Smooth muscle cell (in vitro differentiated cells): Measurements from ENCODE around the gene OR10A2. TPM values are rescaled to one million over a fixed set of nuclear protein-coding genes. Genes with fewer than 3 reads are reported as not detected.
"Not testable (repeated sequence)": the region's sequence is repeated elsewhere in the genome, so short reads cannot be mapped to it uniquely, and the experiment has no call there.

Experiments used
- DNase-seq: peaks from one replicate; lab custom pipeline; 2025; ENCODE audit not compliant: unreplicated experiment; lab: John Stamatoyannopoulos, UW
- H2AFZ ChIP-seq: fragments of 200-600 bp; sonication (generic); 2 replicates; pipeline ENCODE4 v1.6.0; 2016; ENCODE audit warnings: antibody characterized with exemption, low read depth, mild to moderate bottlenecking
- H3F3A ChIP-seq: fragments of 200-600 bp; sonication (generic); 2 replicates; pipeline ENCODE4 v1.6.0; 2017; ENCODE audit warnings: antibody characterized with exemption, low read depth
- H3K27ac ChIP-seq: fragments of 200-600 bp; sonication (generic); 2 replicates; pipeline ENCODE4 v1.5.1; 2016; ENCODE audit warnings: low read depth, mild to moderate bottlenecking
- H3K27me3 ChIP-seq: fragments of 200-600 bp; sonication (generic); 2 replicates; pipeline ENCODE4 v1.6.1; 2016; ENCODE audit warnings: low read depth, mild to moderate bottlenecking
- H3K36me3 ChIP-seq: fragments of 200-600 bp; sonication (generic); 2 replicates; pipeline ENCODE4 v1.5.1; 2016; ENCODE audit warnings: low read depth
- H3K4me1 ChIP-seq: fragments of 200-600 bp; sonication (generic); 2 replicates; pipeline ENCODE4 v1.5.1; 2016; ENCODE audit warnings: low read depth
- H3K4me2 ChIP-seq: fragments of 200-600 bp; sonication (generic); 2 replicates; pipeline ENCODE4 v1.6.0; 2016; ENCODE audit warnings: mild to moderate bottlenecking
- H3K4me3 ChIP-seq: fragments of 200-600 bp; sonication (generic); 2 replicates; pipeline ENCODE4 v1.5.1; 2016; ENCODE audit warnings: mild to moderate bottlenecking
- H3K79me2 ChIP-seq: fragments of 200-600 bp; sonication (generic); 2 replicates; pipeline ENCODE4 v1.6.0; 2016; ENCODE audit warnings: low read depth, mild to moderate bottlenecking
- H3K9ac ChIP-seq: fragments of 200-600 bp; sonication (generic); 2 replicates; pipeline ENCODE4 v1.6.0; 2016; ENCODE audit warnings: low read depth
- H3K9me3 ChIP-seq: fragments of 200-600 bp; sonication (generic); replicated peaks from 2 replicates; pipeline ENCODE4 v1.5.1; 2016; ENCODE audit warnings: low read depth
- H4K20me1 ChIP-seq: fragments of 200-600 bp; sonication (generic); 2 replicates; pipeline ENCODE4 v1.6.0; 2016; ENCODE audit warnings: low read depth
- WGBS: methylation state at CpG from one replicate; pipeline ENCODE4 v1.1.7; 2016; ENCODE audit warnings: low lambda C conversion rate; 5-methylcytosine and 5-hydroxymethylcytosine counted together
- polyA plus RNA-seq: library from polyadenylated mRNA; unstranded; fragments of >200 nt; fragmentation: Nextera tagmentation; extraction: Ambion mirVana; gene quantifications from 2 replicates; pipeline ENCODE4 v1.2.1, GENCODE V29; 2016
- total RNA-seq: library from RNA; depleted of rRNA; stranded (reverse); fragments of >200 nt; gene quantifications from 2 replicates; pipeline ENCODE4 v1.2.3, GENCODE V29; 2014
- TF ChIP-seq, protein P1 (sequence below): fragments of 200-600 bp; sonication (generic); IDR thresholded peaks from 2 replicates; pipeline ENCODE4 v1.5.1; 2017; ENCODE audit warnings: borderline replicate concordance, mild to moderate bottlenecking, antibody characterized with exemption; ENCODE audit not compliant: insufficient read depth, poor library complexity, severe bottlenecking

OR10A2 gene
- total and polyA plus RNA-seq, 2 experiments from 2014 or later, result not detected

- no peaks in the 10 kb centered on the region for H3F3A ChIP-seq
- 84% methylated on average over 3 of the region's 3 CpGs for WGBS
- no peak within 1 kb of the TSS for H3K9ac ChIP-seq
- no peaks in the 10 kb centered on the region for H3K9me3 ChIP-seq
- peaks cover 11% of the 10 kb centered on the region for H3K4me1 ChIP-seq
- H3K27me3 ChIP-seq, result no peaks in the 10 kb centered on the region
- no peak within 1 kb of the TSS for H3K27ac ChIP-seq
- no peaks in the 10 kb centered on the region for H4K20me1 ChIP-seq
- H2AFZ ChIP-seq, result no peak within 1 kb of the TSS
- H3K36me3 ChIP-seq, result no peaks in the 10 kb centered on the region
- H3K79me2 ChIP-seq, result no peaks in the 10 kb centered on the region
- no peak within 1 kb of the TSS for H3K4me2 ChIP-seq
- no peak within 1 kb of the TSS for H3K4me3 ChIP-seq
- DNase-seq, result no peak
- TF ChIP-seq, protein P1, sequence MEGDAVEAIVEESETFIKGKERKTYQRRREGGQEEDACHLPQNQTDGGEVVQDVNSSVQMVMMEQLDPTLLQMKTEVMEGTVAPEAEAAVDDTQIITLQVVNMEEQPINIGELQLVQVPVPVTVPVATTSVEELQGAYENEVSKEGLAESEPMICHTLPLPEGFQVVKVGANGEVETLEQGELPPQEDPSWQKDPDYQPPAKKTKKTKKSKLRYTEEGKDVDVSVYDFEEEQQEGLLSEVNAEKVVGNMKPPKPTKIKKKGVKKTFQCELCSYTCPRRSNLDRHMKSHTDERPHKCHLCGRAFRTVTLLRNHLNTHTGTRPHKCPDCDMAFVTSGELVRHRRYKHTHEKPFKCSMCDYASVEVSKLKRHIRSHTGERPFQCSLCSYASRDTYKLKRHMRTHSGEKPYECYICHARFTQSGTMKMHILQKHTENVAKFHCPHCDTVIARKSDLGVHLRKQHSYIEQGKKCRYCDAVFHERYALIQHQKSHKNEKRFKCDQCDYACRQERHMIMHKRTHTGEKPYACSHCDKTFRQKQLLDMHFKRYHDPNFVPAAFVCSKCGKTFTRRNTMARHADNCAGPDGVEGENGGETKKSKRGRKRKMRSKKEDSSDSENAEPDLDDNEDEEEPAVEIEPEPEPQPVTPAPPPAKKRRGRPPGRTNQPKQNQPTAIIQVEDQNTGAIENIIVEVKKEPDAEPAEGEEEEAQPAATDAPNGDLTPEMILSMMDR, result no peak
Observed at GRCh38 chr11:6845383-6845782, 17.5 kb upstream of the OR10A2 start, which contains the start of gene OR10A5. Gene OR10A5 (plus strand): TSS chr11:6845683. CDS start chr11:6845683, 0 bp downstream.

GRCh38 chr11:6850526-6850925, 12.3 kb upstream of the OR10A2 start:
- Histone ChIP-seq H3K9me3 (no peaks in the 10 kb centered on the region), H3K27ac (no peak overlapping the region), H4K20me1 (no peaks in the 10 kb centered on the region), H3K4me3 (no peak overlapping the region), H3K9ac (no peak overlapping the region), H3K36me3 (no peaks in the 10 kb centered on the region), H3F3A (no peaks in the 10 kb centered on the region), H2AFZ (no peak overlapping the region), H3K4me1 (no peaks in the 10 kb centered on the region), H3K79me2 (no peaks in the 10 kb centered on the region), H3K27me3 (no peaks in the 10 kb centered on the region), H3K4me2 (no peak overlapping the region)
- no peak for DNase-seq
- WGBS, result 91% methylated on average over 2 of the region's 2 CpGs
- TF ChIP-seq, protein P1, result no peak

- not testable (repeated sequence) for H3K79me2 ChIP-seq, H3K4me2 ChIP-seq, H4K20me1 ChIP-seq, H3F3A ChIP-seq, H3K4me3 ChIP-seq, H3K36me3 ChIP-seq, H2AFZ ChIP-seq, H3K27ac ChIP-seq, H3K27me3 ChIP-seq, H3K9me3 ChIP-seq, DNase-seq, H3K4me1 ChIP-seq, H3K9ac ChIP-seq
- WGBS, result 87% methylated on average over 6 of the region's 6 CpGs
Observed at GRCh38 chr11:6854801-6855200, 8.1 kb upstream of the OR10A2 start.

DNA sequence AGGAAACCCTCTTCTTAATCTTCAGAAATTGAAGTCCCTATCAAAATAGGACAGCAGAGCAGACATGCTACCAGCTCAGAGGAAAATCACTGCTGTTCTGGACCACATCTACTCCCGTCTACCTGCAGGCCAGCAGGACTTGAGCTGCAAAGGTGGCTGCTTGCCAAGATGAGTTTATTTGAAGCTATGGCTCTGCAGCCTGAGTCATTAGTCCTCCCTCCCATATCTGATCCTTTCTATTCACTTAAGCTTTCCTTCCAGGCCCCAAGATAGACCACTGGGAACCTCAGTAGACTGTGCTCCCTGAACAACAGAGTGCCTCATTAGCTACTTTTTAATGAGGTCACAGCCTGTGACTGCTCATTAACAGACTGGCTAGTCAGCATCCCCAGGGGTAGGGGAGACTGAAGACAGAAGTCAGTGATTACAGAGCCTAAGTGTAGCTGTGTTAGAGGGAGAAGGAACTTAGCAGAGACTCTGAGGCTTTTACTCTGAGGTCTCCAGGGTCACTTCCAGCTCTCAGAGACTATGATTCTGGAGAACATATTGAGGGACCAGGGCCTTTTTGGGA, 6.8 kb upstream of the OR10A2 start:
- Histone ChIP-seq H3K9ac (no peak overlapping the region), H3K79me2 (no peaks in the 10 kb centered on the region), H3K4me3 (no peak overlapping the region), H4K20me1 (no peaks in the 10 kb centered on the region), H3F3A (no peaks in the 10 kb centered on the region), H3K27me3 (no peaks in the 10 kb centered on the region), H2AFZ (no peak overlapping the region), H3K9me3 (no peaks in the 10 kb centered on the region), H3K4me1 (no peaks in the 10 kb centered on the region), H3K36me3 (no peaks in the 10 kb centered on the region), H3K4me2 (no peak overlapping the region), H3K27ac (no peak overlapping the region)
- DNase-seq, result no peak
- WGBS, result 65% methylated on average over 1 of the region's 1 CpG
- TF ChIP-seq, protein P1, result no peak
